Measurements from ENCODE around the gene GLI2. TPM values are rescaled to one million over a fixed set of nuclear protein-coding genes. Genes with fewer than 3 reads are reported as not detected.

The GLI2 gene
- total RNA-seq, 1 donor from 2014 or later: 16.2 TPM

DNA sequence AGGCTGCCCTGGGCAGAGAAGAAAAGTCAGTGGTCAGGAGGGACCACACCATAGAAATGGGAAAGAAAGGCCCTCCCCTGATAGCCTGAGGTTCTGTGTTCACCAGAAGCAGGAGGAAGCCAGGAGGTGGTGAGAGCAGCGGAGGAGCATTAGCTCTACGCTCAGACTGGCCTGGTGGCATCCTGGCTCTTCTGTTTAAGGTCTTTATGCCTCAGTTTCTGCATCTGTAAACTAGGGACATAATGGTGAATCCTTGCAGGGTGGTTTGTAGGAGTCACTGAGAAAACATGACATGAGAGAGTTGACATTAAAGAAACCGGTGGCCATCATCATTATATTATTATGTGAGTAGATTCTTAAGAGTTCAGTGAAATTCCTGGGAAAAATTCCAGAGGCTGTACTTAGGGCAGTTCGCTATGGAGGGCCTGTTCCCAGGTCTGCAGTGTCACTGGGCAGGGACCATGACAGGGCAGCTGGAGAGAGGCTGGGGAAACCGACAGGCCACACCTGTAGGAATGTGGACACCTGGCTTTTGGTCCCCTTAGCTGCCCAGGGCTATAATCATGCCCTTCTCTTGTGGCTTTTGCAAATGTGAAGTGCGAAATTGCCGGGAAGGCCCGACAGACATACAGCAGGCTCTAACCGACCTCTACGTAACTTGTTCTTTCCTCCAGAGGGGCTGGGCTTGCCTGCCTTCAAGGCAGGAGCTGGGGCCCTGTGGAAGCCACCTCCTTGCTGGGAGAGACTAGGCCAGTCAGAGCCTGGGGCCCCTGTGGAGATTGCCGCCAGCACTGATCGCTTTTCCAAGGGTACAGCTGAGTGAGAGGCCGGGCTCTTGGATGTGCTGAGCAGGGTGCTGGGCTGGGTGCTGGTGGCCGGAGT, 31.0 kb downstream of the GLI2 start:
- Histone ChIP-seq H3K9me3 (no peaks in the 10 kb centered on the region), H3K36me3 (no peaks in the 10 kb centered on the region), H3K27me3 (no peaks in the 10 kb centered on the region), H3K27ac (peak overlapping the region; percentile 78), H3K4me3 (no peak overlapping the region), H3K4me1 (peaks cover 41% of the 10 kb centered on the region)
- DNase-seq (ENCODE audit: extremely low spot score in 2 of 2): no peak
- intact Hi-C loops (cut with DNase I): no loop called here
- TF ChIP-seq POLR2AphosphoS5 (IDR thresholded peaks at IDR 0.05; ENCODE audit: insufficient read depth in 1 of 2, low read depth in 1 of 2) (no peak), POLR2A (IDR thresholded peaks at IDR 0.05) (no peak)
- TF ChIP-seq, protein P1, sequence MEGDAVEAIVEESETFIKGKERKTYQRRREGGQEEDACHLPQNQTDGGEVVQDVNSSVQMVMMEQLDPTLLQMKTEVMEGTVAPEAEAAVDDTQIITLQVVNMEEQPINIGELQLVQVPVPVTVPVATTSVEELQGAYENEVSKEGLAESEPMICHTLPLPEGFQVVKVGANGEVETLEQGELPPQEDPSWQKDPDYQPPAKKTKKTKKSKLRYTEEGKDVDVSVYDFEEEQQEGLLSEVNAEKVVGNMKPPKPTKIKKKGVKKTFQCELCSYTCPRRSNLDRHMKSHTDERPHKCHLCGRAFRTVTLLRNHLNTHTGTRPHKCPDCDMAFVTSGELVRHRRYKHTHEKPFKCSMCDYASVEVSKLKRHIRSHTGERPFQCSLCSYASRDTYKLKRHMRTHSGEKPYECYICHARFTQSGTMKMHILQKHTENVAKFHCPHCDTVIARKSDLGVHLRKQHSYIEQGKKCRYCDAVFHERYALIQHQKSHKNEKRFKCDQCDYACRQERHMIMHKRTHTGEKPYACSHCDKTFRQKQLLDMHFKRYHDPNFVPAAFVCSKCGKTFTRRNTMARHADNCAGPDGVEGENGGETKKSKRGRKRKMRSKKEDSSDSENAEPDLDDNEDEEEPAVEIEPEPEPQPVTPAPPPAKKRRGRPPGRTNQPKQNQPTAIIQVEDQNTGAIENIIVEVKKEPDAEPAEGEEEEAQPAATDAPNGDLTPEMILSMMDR (IDR thresholded peaks at IDR 0.05): no peak

DNA sequence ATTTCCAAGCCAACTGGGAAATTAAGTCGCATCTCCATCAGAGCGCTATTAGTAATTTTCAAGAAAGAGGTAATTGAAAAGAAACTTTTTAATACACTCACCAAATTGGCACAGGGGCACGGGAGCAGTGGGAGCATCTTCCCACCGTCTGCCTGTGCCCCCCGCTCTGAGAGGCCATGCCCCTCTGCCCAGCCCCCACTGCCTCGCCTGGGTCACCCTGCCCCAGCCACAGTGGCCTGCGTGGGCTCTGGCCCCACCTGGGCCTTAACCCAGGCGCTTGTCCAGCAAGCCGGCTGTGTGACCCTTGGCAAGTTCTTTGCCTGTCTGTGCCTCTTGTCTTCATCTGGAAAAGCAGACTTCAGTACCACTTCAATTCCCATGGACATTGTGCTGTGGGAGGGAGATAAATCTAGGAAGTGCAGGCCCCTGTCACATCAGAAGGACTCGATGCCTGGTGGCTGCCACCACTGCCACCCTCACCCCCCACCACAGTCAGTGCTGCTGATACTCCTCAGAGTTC, 31.9 kb downstream of the GLI2 start:
- Histone ChIP-seq H3K4me3 (no peak overlapping the region), H3K27me3 (no peaks in the 10 kb centered on the region), H3K4me1 (peaks cover 50% of the 10 kb centered on the region), H3K27ac (no peak overlapping the region), H3K9me3 (no peaks in the 10 kb centered on the region), H3K36me3 (no peaks in the 10 kb centered on the region)
- intact Hi-C loops (cut with DNase I): no loop called here
- no peak for DNase-seq (ENCODE audit: extremely low spot score in 2 of 2)
- no peak for TF ChIP-seq POLR2AphosphoS5 (IDR thresholded peaks at IDR 0.05; ENCODE audit: insufficient read depth in 1 of 2, low read depth in 1 of 2)
- TF ChIP-seq, protein P1 (IDR thresholded peaks at IDR 0.05): no peak
- TF ChIP-seq POLR2A (IDR thresholded peaks at IDR 0.05): no peak

DNA sequence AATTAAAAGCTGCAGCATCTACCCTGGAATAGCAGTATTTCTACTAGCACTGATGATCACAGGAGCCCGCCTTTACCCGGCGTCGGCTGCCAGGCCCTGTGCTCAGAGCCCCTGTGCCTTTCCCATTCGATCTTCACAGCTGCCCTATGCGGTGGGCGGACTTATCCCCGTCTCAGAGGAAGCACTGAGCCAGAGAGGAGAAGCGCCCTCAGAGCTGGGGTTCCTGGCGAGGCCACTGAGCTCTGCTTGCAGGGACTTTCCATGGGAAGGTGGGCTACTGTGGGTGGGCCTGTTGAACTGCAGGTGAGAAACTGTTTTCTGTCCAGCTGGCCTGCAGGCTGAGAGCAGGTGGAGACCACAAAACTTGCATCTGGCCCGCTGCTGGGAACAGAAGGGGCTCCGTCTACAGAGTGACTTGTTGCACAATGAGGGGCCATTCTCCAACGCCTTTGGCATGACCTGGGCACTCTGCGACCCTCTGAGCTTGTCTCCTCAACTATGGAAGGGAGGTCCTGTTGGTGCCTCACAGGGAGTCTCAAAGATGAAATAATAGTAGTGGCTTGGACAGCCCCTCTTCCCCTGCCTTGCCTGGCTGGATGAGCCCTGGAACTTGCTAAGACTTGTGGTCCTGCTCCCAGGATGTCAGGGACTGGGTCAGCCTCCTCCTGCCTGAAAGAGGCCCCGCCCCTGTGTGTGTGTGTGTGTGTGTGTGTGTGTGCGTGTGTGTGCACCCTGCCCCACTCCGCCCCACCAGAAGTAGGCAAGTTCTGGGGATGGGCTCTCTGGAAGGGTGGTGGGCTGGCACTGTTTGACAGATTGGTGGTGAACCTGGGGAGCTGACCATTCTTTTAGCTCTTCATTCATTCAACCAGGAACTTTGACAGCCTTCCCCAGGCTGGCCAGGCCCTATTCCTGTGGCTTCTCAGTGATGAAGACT, 32.7 kb downstream of the GLI2 start:
- Histone ChIP-seq H3K9me3 (no peaks in the 10 kb centered on the region), H3K27me3 (no peaks in the 10 kb centered on the region), H3K36me3 (no peaks in the 10 kb centered on the region), H3K4me3 (no peak overlapping the region), H3K4me1 (peaks cover 50% of the 10 kb centered on the region), H3K27ac (no peak overlapping the region)
- intact Hi-C loops (cut with DNase I): no loop called here
- no peak for TF ChIP-seq POLR2A (IDR thresholded peaks at IDR 0.05)
- TF ChIP-seq, protein P1 (IDR thresholded peaks at IDR 0.05): no peak
- TF ChIP-seq POLR2AphosphoS5 (IDR thresholded peaks at IDR 0.05; ENCODE audit: insufficient read depth in 1 of 2, low read depth in 1 of 2): no peak
- no peak for DNase-seq (ENCODE audit: extremely low spot score in 2 of 2)

DNA sequence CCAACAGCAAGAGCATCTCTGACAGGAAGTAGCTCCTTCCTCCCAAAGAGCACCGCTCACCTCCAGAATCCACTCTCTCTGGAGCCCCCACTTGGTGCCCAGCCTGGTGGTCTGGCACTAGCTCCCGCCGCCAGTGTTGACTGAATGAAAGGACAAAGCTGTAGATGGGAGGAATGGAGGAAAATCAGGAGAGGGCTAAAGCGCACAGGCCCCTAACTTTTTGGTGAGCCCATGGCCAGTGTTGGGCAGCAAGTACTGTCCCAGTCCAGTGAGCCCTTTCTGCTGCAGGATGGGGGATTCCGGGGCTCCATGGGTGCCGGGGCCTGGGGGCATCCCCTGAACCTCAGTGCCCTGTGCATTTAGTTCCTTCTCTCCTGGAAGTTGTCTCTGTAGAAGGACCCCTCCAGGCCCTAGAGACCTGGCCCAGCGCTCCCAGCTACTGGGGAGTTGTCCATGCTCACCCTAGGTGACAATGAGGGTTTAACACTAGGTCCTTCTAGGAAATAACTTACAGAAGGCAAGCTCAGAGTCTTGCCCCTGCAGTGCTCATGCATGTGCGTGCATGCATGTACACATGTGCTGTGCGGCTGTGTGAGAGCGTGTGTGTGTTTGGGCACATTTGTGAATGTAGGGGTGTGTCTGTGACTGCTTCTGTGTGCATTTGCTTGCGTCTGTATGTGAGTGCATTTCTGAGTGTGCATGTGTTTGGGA, 33.6 kb downstream of the GLI2 start:
- Histone ChIP-seq H3K27me3 (no peaks in the 10 kb centered on the region), H3K4me3 (no peak overlapping the region), H3K4me1 (peaks cover 42% of the 10 kb centered on the region), H3K27ac (no peak overlapping the region), H3K9me3 (no peaks in the 10 kb centered on the region), H3K36me3 (no peaks in the 10 kb centered on the region)
- no peak for TF ChIP-seq POLR2AphosphoS5 (IDR thresholded peaks at IDR 0.05; ENCODE audit: insufficient read depth in 1 of 2, low read depth in 1 of 2)
- no peak for TF ChIP-seq POLR2A (IDR thresholded peaks at IDR 0.05)
- TF ChIP-seq, protein P1 (IDR thresholded peaks at IDR 0.05): no peak
- DNase-seq (ENCODE audit: extremely low spot score in 2 of 2): no peak
- intact Hi-C loops (cut with DNase I): no loop called here

Measured in vagina (tissue), 2 donors.